H1 (cell line): Measurements from ENCODE around the gene C5. TPM values are rescaled to one million over a fixed set of nuclear protein-coding genes. Genes with fewer than 3 reads are reported as not detected.

Source experiments
- CTCF ChIA-PET: fragments of 300-600 bp; sonication (Branson Sonifier 250); formaldehyde crosslinking; loops from one replicate; lab custom pipeline; 2021; ENCODE audit not compliant: partially characterized antibody; lab: Charles Lee
- POLR2A ChIA-PET: fragments of 300-600 bp; sonication (Branson Sonifier 250); formaldehyde crosslinking; loops from one replicate; lab custom pipeline; 2021; ENCODE audit warnings: inconsistent platforms; ENCODE audit not compliant: partially characterized antibody; lab: Charles Lee
- DNase-seq, 2 experiments: peaks; one replicate each; pipeline versions ENCODE4 v3.0.0 to v3.0.0-alpha.2; 2010 to 2022; ENCODE audit warnings: low spot score in 2 of 2, low read depth in 1 of 2, mixed read lengths in 1 of 2
- FAIRE-seq: peaks from 2 replicates; lab custom pipeline; 2011; peaks lifted over from hg19 to GRCh38; lab: Jason Lieb, UNC
- H2AFZ ChIP-seq: 2 replicates; pipeline ENCODE4 v1.8.1; 2012; ENCODE audit warnings: low read length, inconsistent platforms
- H2AK5ac ChIP-seq: 2 replicates; pipeline ENCODE4 v1.6.1; 2013; ENCODE audit warnings: low read depth, low read length
- H2BK120ac ChIP-seq: replicated peaks from 2 replicates; pipeline ENCODE3; 2013; ENCODE audit warnings: low read depth, low read length, inconsistent platforms
- H2BK12ac ChIP-seq: 2 replicates; pipeline ENCODE4 v1.6.1; 2013; ENCODE audit warnings: low read depth, low read length
- H2BK15ac ChIP-seq: 2 replicates; pipeline ENCODE4 v1.6.1; 2013; ENCODE audit warnings: low read length
- H2BK20ac ChIP-seq: 2 replicates; pipeline ENCODE4 v1.6.1; 2013; ENCODE audit warnings: low read length
- H2BK5ac ChIP-seq: 2 replicates; pipeline ENCODE4 v1.6.1; 2013; ENCODE audit warnings: low read depth, low read length
- H3K14ac ChIP-seq: 2 replicates; pipeline ENCODE4 v1.6.1; 2013; ENCODE audit warnings: inconsistent platforms; ENCODE audit not compliant: insufficient read length
- H3K18ac ChIP-seq: 2 replicates; pipeline ENCODE4 v1.6.1; 2013; ENCODE audit warnings: low read length; ENCODE audit errors: extremely low read depth
- H3K23ac ChIP-seq: 2 replicates; pipeline ENCODE4 v1.6.1; 2013; ENCODE audit warnings: inconsistent platforms; ENCODE audit not compliant: insufficient read length
- H3K23me2 ChIP-seq: 2 replicates; pipeline ENCODE4 v1.6.1; 2013; ENCODE audit warnings: low read depth, low read length
- H3K27ac ChIP-seq: 2 replicates; pipeline ENCODE4 v1.6.1; 2011; ENCODE audit warnings: low read depth, low read length, inconsistent platforms
- H3K27me3 ChIP-seq, 4 experiments: replicated peaks in 1 of 4; 1 replicate in 1 of 4; 2 replicates in 3 of 4; pipeline versions ENCODE4 v1.6.1 to v1.8.1; 2011 to 2013; ENCODE audit warnings: low read length in 3 of 4, mild to moderate bottlenecking in 3 of 4, inconsistent platforms in 2 of 4, mixed read lengths in 2 of 4, moderate library complexity in 1 of 4; ENCODE audit not compliant: control insufficient read depth in 3 of 4, insufficient read depth in 3 of 4; ENCODE audit errors: extremely low read depth in 1 of 4
- H3K36me3 ChIP-seq, 4 experiments: 2 replicates each; pipeline versions ENCODE4 v1.6.1 to v1.8.1; 2011 to 2013; ENCODE audit warnings: mild to moderate bottlenecking in 4 of 4, low read length in 3 of 4, moderate library complexity in 2 of 4, control low read depth in 1 of 4, inconsistent platforms in 1 of 4; ENCODE audit not compliant: insufficient read depth in 4 of 4, control insufficient read depth in 2 of 4
- H3K4ac ChIP-seq: replicated peaks from 2 replicates; pipeline ENCODE3; 2013; ENCODE audit warnings: low read length, low read depth, mixed read lengths, inconsistent platforms; ENCODE audit not compliant: insufficient read length
- H3K4me1 ChIP-seq, 4 experiments: replicated peaks in 1 of 4; 1 replicate in 1 of 4; 2 replicates in 3 of 4; pipeline versions ENCODE4 v1.6.1 to v1.8.1; 2011 to 2013; ENCODE audit warnings: low read length in 3 of 4, inconsistent platforms in 2 of 4, mixed read lengths in 1 of 4; ENCODE audit not compliant: insufficient read depth in 4 of 4, control insufficient read depth in 3 of 4
- H3K4me2 ChIP-seq, 2 experiments: 2 replicates each; pipeline versions ENCODE4 v1.6.1 to v1.8.1; 2011 to 2013; ENCODE audit warnings: low read depth in 2 of 2, low read length in 2 of 2, control low read depth in 1 of 2, inconsistent platforms in 1 of 2, mild to moderate bottlenecking in 1 of 2; ENCODE audit not compliant: insufficient read depth in 1 of 2
- H3K4me3 ChIP-seq, 4 experiments: fragments of 200-600, 300-600 bp in 1 of 4; sonication (generic), shearing (Covaris generic), sonication (Bioruptor Twin) in 1 of 4; 2 replicates each; pipeline versions ENCODE4 v1.5.1 to v1.8.1; 2011 to 2016; ENCODE audit warnings: low read length in 4 of 4, low read depth in 3 of 4, control low read depth in 2 of 4, inconsistent platforms in 2 of 4, mild to moderate bottlenecking in 2 of 4, mixed read lengths in 1 of 4, moderate library complexity in 1 of 4; ENCODE audit not compliant: insufficient read depth in 2 of 4; ENCODE audit errors: extremely low read depth in 1 of 4
- H3K56ac ChIP-seq: replicated peaks from 2 replicates; pipeline ENCODE3; 2013; ENCODE audit warnings: low read depth, mild to moderate bottlenecking, mixed read lengths, low read length, inconsistent platforms; ENCODE audit not compliant: insufficient read length
- H3K79me1 ChIP-seq: 2 replicates; pipeline ENCODE4 v1.6.1; 2013; ENCODE audit warnings: low read depth, low read length, control low read depth
- H3K79me2 ChIP-seq, 2 experiments: 2 replicates each; pipeline versions ENCODE4 v1.6.1 to v1.8.1; 2012 to 2013; ENCODE audit warnings: low read length in 2 of 2, mild to moderate bottlenecking in 2 of 2, inconsistent platforms in 1 of 2; ENCODE audit not compliant: insufficient read depth in 2 of 2, control insufficient read depth in 1 of 2
- H3K9ac ChIP-seq, 4 experiments: replicated peaks in 1 of 4; 1 replicate in 1 of 4; 2 replicates in 3 of 4; pipeline versions ENCODE4 v1.6.1 to v1.8.1; 2011 to 2013; ENCODE audit warnings: low read depth in 3 of 4, low read length in 3 of 4, control low read depth in 2 of 4, mild to moderate bottlenecking in 2 of 4, moderate library complexity in 2 of 4, inconsistent platforms in 1 of 4; ENCODE audit errors: extremely low read depth in 1 of 4
- H3K9me3 ChIP-seq, 2 experiments: 2 replicates each; pipeline versions ENCODE4 v1.6.1 to v1.8.1; 2012 to 2013; ENCODE audit warnings: mild to moderate bottlenecking in 2 of 2, moderate library complexity in 2 of 2, control low read depth in 1 of 2, inconsistent platforms in 1 of 2, low read depth in 1 of 2, low read length in 1 of 2, mixed read lengths in 1 of 2; ENCODE audit not compliant: insufficient read depth in 2 of 2
- H4K20me1 ChIP-seq, 2 experiments: replicated peaks in 1 of 2; 2 replicates each; pipeline versions ENCODE3 to v1.8.1; 2011 to 2013; ENCODE audit warnings: inconsistent platforms in 2 of 2, low read length in 2 of 2, mild to moderate bottlenecking in 1 of 2; ENCODE audit not compliant: insufficient read depth in 2 of 2, control insufficient read depth in 1 of 2
- H4K5ac ChIP-seq: 2 replicates; pipeline ENCODE4 v1.6.1; 2013; ENCODE audit warnings: low read length, low read depth, mixed read lengths, inconsistent platforms; ENCODE audit not compliant: insufficient read length
- H4K8ac ChIP-seq: 2 replicates; pipeline ENCODE4 v1.8.0; 2013; ENCODE audit warnings: mild to moderate bottlenecking, moderate library complexity, low read length, inconsistent platforms; ENCODE audit not compliant: insufficient read depth; ENCODE audit errors: extremely low read depth
- H4K91ac ChIP-seq: replicated peaks from 2 replicates; pipeline ENCODE3; 2013; ENCODE audit warnings: low read length, mixed read lengths, inconsistent platforms; ENCODE audit not compliant: insufficient read length
- CHD2 ChIP-seq: IDR thresholded peaks from 2 replicates; pipeline ENCODE4 v1.6.1; 2012; ENCODE audit warnings: low read length, improper control_type of control experiment
- GTF2F1 ChIP-seq: IDR thresholded peaks from 2 replicates; pipeline ENCODE4 v1.6.1; 2012; ENCODE audit warnings: low read depth, low read length, improper control_type of control experiment, borderline replicate concordance
- HDAC2 ChIP-seq, 2 experiments: fragments of 300-600 bp in 1 of 2; sonication (generic) in 1 of 2; IDR thresholded peaks; 2 replicates each; pipeline ENCODE4 v1.6.1; 2011 to 2012; ENCODE audit warnings: low read depth in 2 of 2, low read length in 2 of 2, mild to moderate bottlenecking in 2 of 2, moderate library complexity in 2 of 2, borderline replicate concordance in 1 of 2, inconsistent platforms in 1 of 2
- JUN ChIP-seq: IDR thresholded peaks from 2 replicates; pipeline ENCODE4 v1.6.1; 2011; ENCODE audit warnings: low read depth, mild to moderate bottlenecking, improper control_type of control experiment, low read length
- KDM5A ChIP-seq: fragments of 200-600 bp; IDR thresholded peaks from 2 replicates; pipeline ENCODE4 v1.7.1; 2012; ENCODE audit warnings: mild to moderate bottlenecking, low read length, inconsistent platforms, mixed read lengths
- MAX ChIP-seq: IDR thresholded peaks from 2 replicates; pipeline ENCODE4 v1.6.1; 2012; ENCODE audit warnings: inconsistent platforms
- POLR2AphosphoS5 ChIP-seq: IDR thresholded peaks from 2 replicates; pipeline ENCODE4 v1.6.1; 2011; ENCODE audit warnings: low read depth, low read length
- RAD21 ChIP-seq, 2 experiments: IDR thresholded peaks in 1 of 2; conservative IDR thresholded peaks in 1 of 2; 2 replicates each; pipeline ENCODE4 v1.6.1; 2011; ENCODE audit warnings: low read depth in 2 of 2, low read length in 2 of 2, improper control_type of control experiment in 1 of 2, inconsistent platforms in 1 of 2, mild to moderate bottlenecking in 1 of 2, moderate library complexity in 1 of 2
- RFX5 ChIP-seq: IDR thresholded peaks from 2 replicates; pipeline ENCODE4 v1.6.1; 2011; ENCODE audit warnings: low read depth, low read length, improper control_type of control experiment, borderline replicate concordance
- SRF ChIP-seq: IDR thresholded peaks from 2 replicates; pipeline ENCODE4 v1.6.1; 2011; ENCODE audit warnings: mild to moderate bottlenecking, low read depth, low read length, moderate library complexity
- TAF7 ChIP-seq: optimal IDR thresholded peaks from 2 replicates; pipeline ENCODE3; 2011; ENCODE audit warnings: low read depth, mild to moderate bottlenecking, inconsistent platforms, low read length, moderate library complexity, borderline replicate concordance
- WGBS, 2 experiments: shearing (Covaris generic) in 1 of 2; methylation state at CpG; one replicate each; pipeline versions ENCODE4 v1.1.6 to v1.1.7; 2013 to 2015; ENCODE audit warnings: low lambda C conversion rate in 2 of 2, mixed read lengths in 2 of 2, inconsistent platforms in 1 of 2, low coverage in 1 of 2, missing lambda C conversion rate in 1 of 2; ENCODE audit not compliant: insufficient replicate concordance in 2 of 2, insufficient coverage in 1 of 2, insufficient read length in 1 of 2; ENCODE audit errors: extremely low coverage in 1 of 2, missing lambda C conversion rate in 1 of 2; 5-methylcytosine and 5-hydroxymethylcytosine counted together
- polyA plus RNA-seq, 7 experiments: library from polyadenylated mRNA; depleted of rRNA in 3 of 7; stranded (reverse) in 5 of 7; unstranded in 2 of 7; fragments of >200 nt in 5 of 7; fragments of 200-250 nt in 2 of 7; gene quantifications; 1 replicate in 5 of 7; 2 replicates in 1 of 7; 4 replicates in 1 of 7; pipeline versions ENCODE4 v1.2.1 to v1.2.3, GENCODE V29; 2011 to 2013; ENCODE audit warnings: missing spikeins in 2 of 7, mixed read lengths in 2 of 7
- total RNA-seq: library from RNA; stranded (reverse); fragmentation: NEBNext Ultra II Directional; extraction: Animal tissue kit (Norgen Biotek cat#: 25700); gene quantifications from 2 replicates; pipeline ENCODE4 v1.2.1, GENCODE V29; 2021

C5 gene
- total and polyA plus RNA-seq, 2 of the 8 experiments (the other 6 are each of a cell fraction or from before 2014, with no cell fraction given), result 0.24 to 0.35 TPM

DNA sequence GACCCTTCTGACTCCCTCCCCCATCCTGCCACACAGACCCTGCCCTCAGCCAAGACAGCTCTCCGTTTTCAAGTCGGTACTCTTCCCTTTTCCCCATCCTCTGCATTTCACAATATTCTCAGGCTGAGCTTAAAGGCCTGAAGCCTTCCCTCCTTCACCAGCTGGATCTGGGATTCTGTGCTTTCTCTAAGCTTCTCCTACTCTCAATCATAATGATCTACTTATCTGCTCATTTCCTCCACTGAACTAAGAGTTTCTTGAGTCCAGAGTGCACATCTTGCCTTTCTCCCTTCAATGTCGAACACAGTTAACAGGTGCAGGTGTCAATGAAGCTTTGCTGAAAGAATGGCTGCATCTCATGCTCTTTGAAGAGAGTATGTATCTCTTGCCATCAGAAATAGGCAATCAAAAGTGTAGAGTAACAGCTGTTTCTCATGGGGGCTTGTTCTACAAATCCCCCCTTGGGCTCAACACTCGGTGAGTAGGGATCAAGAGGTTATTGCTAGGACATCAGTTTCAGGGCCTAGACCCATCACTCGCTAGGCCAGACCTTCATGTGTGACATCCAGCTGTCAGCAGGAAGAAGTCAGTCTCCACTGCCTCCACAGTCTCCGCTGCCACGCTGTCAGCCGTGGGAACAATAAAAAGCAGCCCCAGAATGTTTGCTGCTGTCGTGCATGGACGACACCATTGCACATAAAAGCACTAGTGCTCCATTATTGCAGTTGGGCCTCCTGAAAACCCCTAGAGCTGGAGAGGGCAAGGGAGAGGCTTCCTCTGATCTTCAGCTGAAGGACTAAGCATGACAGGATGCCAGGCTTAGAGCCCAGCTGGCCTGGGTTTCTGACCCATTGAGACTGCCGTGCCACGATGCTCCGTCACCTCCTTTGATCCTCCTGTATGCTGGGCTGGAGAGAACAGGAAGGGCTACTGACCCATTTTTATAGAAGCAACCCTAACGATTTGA lies 147.2 kb downstream of the C5 start:
- Histone ChIP-seq H3K27ac (no peak overlapping the region), H2BK15ac (no peak overlapping the region), H2BK120ac (no peak overlapping the region)
- TF ChIP-seq MAX, result no peak
- no peak for TF ChIP-seq RAD21 (IDR thresholded peaks at IDR 0.05 in 1 of 2, conservative IDR thresholded peaks at IDR 0.05 in 1 of 2; ENCODE audit: low read depth in 2 of 2, low read length in 2 of 2)
- no peak for TF ChIP-seq JUN
- TF ChIP-seq CHD2, result no peak
- no peak for TF ChIP-seq POLR2AphosphoS5
- no peak for TF ChIP-seq TAF7
- no peak for TF ChIP-seq SRF
- TF ChIP-seq RFX5, result no peak
- TF ChIP-seq KDM5A, result no peak
- TF ChIP-seq GTF2F1, result no peak
- no peak for TF ChIP-seq HDAC2 (IDR thresholded peaks at IDR 0.05; ENCODE audit: borderline replicate concordance in 1 of 2, low read depth in 2 of 2, low read length in 2 of 2)

More for the DNA sequence above, 147.2 kb downstream of the C5 start:
- CTCF ChIA-PET, result interaction anchor here (0.6 to 10.7 kb wide), 9 partner anchors 8 to 147 kb away, joined by 3 to 71 read pairs (median 4); no protein-coding TSS in a partner anchor
- Histone ChIP-seq H4K20me1 (no peaks in the 10 kb centered on the region), H3K4me1 (no peaks in the 10 kb centered on the region; a peak in 1 of 7 replicates), H4K8ac (no peak overlapping the region), H2BK20ac (no peak overlapping the region), H3K18ac (no peak overlapping the region), H3K27me3 (no peaks in the 10 kb centered on the region), H3K4me2 (no peak overlapping the region), H4K91ac (no peak overlapping the region), H2AFZ (no peak overlapping the region), H2BK12ac (no peak overlapping the region), H2AK5ac (no peak overlapping the region), H3K79me2 (no peaks in the 10 kb centered on the region), H3K9ac (no peak overlapping the region), H3K56ac (no peak overlapping the region), H3K4me3 (no peak overlapping the region), H3K4ac (no peak overlapping the region), H3K14ac (no peak overlapping the region), H3K36me3 (no peaks in the 10 kb centered on the region), H4K5ac (no peak overlapping the region), H2BK5ac (no peak overlapping the region), H3K79me1 (no peaks in the 10 kb centered on the region), H3K23me2 (no peaks in the 10 kb centered on the region; the same call in 1 of the 2 replicates), H3K9me3 (no peaks in the 10 kb centered on the region), H3K23ac (no peak overlapping the region)
- FAIRE-seq (no peak), DNase-seq (no peak)
- POLR2A ChIA-PET, result interaction anchor here (1.0 to 2.8 kb wide), 4 partner anchors 9 to 67 kb away, joined by 3 to 7 read pairs (median 4); no protein-coding TSS in a partner anchor
- WGBS, 2 experiments, result 90% methylated on average over 14 of the region's 14 CpGs; no CpG with 5 or more reads in 1 of the 2 experiments
